ENCODE data around the gene VPS37B.

The VPS37B gene

GRCh38 chr12:122886851-122887818, 8.8 kb downstream of the VPS37B start:
- no peak for TF ChIP-seq SUZ12 (IDR thresholded peaks at IDR 0.05; ENCODE audit: extremely low read depth, insufficient read depth, insufficient read length)
- no peak for TF ChIP-seq ZNF274 (IDR thresholded peaks at IDR 0.05; ENCODE audit: low read depth, low read length)
- TF ChIP-seq YY1 (IDR thresholded peaks at IDR 0.05; ENCODE audit: insufficient read depth, insufficient read length), result no peak
- H3K36me3 ChIP-seq (ENCODE audit: insufficient read depth, insufficient read length, low read length), result no peaks in the 10 kb centered on the region
- H3K4me1 ChIP-seq (ENCODE audit: insufficient read depth, insufficient read length), result peaks cover 19% of the 10 kb centered on the region
- no peak for DNase-seq (ENCODE audit: low read depth, low spot score)
- H3K27me3 ChIP-seq (ENCODE audit: insufficient read depth, insufficient read length), result no peaks in the 10 kb centered on the region
- no peak overlapping the region for H3K4me3 ChIP-seq (ENCODE audit: insufficient read length, low read depth)
- no peaks in the 10 kb centered on the region for H3K9me3 ChIP-seq (ENCODE audit: insufficient read depth, low read length)
- H3K9ac ChIP-seq (ENCODE audit: insufficient read length, low read depth), result no peak overlapping the region

DNA sequence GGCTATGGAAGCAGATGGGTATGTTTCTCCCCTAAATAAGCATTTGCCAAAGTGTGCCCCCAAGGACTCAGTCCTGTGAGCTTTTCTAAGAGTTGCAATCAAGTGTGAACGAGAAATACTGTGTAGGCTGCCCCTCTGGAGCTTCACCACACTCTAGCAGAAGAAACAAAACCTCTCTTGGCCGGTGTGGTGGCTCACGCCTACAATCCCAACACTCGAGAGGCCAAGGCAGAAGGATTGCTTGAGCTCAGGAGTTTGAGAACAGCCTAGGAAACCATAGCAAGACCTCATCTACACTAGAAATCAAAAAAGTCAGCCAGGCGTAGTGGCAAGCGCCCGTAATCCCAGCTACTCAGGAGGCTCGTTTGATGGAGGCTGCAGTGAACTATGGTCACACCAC, 9.8 kb downstream of the VPS37B start:
- no peaks in the 10 kb centered on the region for H3K27me3 ChIP-seq (ENCODE audit: insufficient read depth, insufficient read length)
- H3K9ac ChIP-seq (ENCODE audit: insufficient read length, low read depth), result no peak overlapping the region
- TF ChIP-seq SUZ12 (IDR thresholded peaks at IDR 0.05; ENCODE audit: extremely low read depth, insufficient read depth, insufficient read length), result no peak
- no peak for TF ChIP-seq YY1 (IDR thresholded peaks at IDR 0.05; ENCODE audit: insufficient read depth, insufficient read length)
- TF ChIP-seq ZNF274 (IDR thresholded peaks at IDR 0.05; ENCODE audit: low read depth, low read length), result no peak

DNA sequence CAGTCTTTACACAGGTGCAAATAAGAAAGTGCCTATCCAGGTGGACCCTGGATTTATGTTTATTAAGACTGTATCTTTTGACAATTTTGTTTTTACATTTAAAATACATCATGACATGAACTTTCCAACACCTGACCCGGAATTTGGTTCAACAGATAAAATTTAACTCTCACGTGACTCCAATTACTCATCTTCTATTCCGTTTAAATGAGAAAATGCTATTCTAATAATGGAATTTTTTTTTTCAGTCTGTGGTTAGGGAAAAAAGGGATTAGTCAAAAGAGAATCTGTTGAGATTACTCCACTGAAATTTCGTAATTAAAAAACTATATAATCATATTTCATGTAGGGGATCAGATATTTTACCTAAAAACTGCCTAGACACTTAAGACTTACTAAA, 11.1 kb downstream of the VPS37B start:
- no peak for TF ChIP-seq YY1 (IDR thresholded peaks at IDR 0.05; ENCODE audit: insufficient read depth, insufficient read length)
- no peak for TF ChIP-seq SUZ12 (IDR thresholded peaks at IDR 0.05; ENCODE audit: extremely low read depth, insufficient read depth, insufficient read length)

More for the DNA sequence above, 9.8 kb downstream of the VPS37B start:
- Histone ChIP-seq H3K36me3 (ENCODE audit: insufficient read depth, insufficient read length, low read length) (no peaks in the 10 kb centered on the region), H3K9me3 (ENCODE audit: insufficient read depth, low read length) (no peaks in the 10 kb centered on the region), H3K4me1 (ENCODE audit: insufficient read depth, insufficient read length) (peaks cover 21% of the 10 kb centered on the region), H3K4me3 (ENCODE audit: insufficient read length, low read depth) (no peak overlapping the region)
- DNase-seq (ENCODE audit: low read depth, low spot score), result no peak

DNA sequence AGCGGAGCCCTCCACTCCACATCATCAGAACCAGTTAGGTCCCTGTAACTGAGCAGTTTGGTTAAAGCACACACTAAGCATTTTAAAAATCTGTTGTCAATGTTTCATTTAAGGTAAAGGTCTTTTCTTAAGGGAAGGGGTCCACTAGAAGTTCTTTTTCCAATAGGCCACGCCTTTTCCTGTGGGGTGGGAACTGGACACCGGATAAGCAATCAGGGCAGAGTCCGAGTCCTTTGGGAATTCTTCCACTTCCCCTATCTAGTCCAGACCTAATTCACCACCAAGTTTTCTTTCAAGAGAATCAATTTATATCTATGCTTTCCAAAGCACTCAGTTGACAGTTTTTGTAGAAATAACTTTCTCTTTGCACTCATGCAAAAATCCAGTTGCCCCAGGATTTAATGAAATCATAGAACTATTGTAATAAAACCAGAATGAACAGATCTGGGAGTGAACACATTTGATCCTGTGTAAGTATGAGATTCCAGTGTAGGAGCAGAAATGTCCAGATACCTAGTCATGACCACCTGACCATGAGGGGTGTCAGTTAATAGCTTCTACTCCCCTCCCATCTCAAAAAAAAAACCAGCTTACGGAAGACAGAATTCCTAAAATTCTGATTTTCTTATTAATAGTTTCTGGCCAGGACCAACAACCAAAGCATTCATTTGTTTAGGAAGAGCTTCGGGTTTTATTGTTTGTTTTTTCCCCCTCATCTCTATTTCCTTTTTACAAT, 11.7 kb downstream of the VPS37B start:
- TF ChIP-seq SUZ12 (IDR thresholded peaks at IDR 0.05; ENCODE audit: extremely low read depth, insufficient read depth, insufficient read length) (no peak), ZNF274 (IDR thresholded peaks at IDR 0.05; ENCODE audit: low read depth, low read length) (no peak), YY1 (IDR thresholded peaks at IDR 0.05; ENCODE audit: insufficient read depth, insufficient read length) (no peak)
- Histone ChIP-seq H3K36me3 (ENCODE audit: insufficient read depth, insufficient read length, low read length) (peaks cover 12% of the 10 kb centered on the region), H3K4me1 (ENCODE audit: insufficient read depth, insufficient read length) (peaks cover 19% of the 10 kb centered on the region), H3K27me3 (ENCODE audit: insufficient read depth, insufficient read length) (peaks cover 11% of the 10 kb centered on the region), H3K4me3 (ENCODE audit: insufficient read length, low read depth) (no peak overlapping the region), H3K9me3 (ENCODE audit: insufficient read depth, low read length) (no peaks in the 10 kb centered on the region), H3K9ac (ENCODE audit: insufficient read length, low read depth) (no peak overlapping the region)
- no peak for DNase-seq (ENCODE audit: low read depth, low spot score)

More for the DNA sequence above, 11.1 kb downstream of the VPS37B start:
- peaks cover 7% of the 10 kb centered on the region for H3K36me3 ChIP-seq (ENCODE audit: insufficient read depth, insufficient read length, low read length)
- H3K4me1 ChIP-seq (ENCODE audit: insufficient read depth, insufficient read length), result peaks cover 21% of the 10 kb centered on the region
- no peak overlapping the region for H3K9ac ChIP-seq (ENCODE audit: insufficient read length, low read depth)
- H3K27me3 ChIP-seq (ENCODE audit: insufficient read depth, insufficient read length), result peaks cover 7% of the 10 kb centered on the region
- DNase-seq (ENCODE audit: low read depth, low spot score), result no peak
- H3K9me3 ChIP-seq (ENCODE audit: insufficient read depth, low read length), result no peaks in the 10 kb centered on the region
- H3K4me3 ChIP-seq (ENCODE audit: insufficient read length, low read depth), result no peak overlapping the region

DNA sequence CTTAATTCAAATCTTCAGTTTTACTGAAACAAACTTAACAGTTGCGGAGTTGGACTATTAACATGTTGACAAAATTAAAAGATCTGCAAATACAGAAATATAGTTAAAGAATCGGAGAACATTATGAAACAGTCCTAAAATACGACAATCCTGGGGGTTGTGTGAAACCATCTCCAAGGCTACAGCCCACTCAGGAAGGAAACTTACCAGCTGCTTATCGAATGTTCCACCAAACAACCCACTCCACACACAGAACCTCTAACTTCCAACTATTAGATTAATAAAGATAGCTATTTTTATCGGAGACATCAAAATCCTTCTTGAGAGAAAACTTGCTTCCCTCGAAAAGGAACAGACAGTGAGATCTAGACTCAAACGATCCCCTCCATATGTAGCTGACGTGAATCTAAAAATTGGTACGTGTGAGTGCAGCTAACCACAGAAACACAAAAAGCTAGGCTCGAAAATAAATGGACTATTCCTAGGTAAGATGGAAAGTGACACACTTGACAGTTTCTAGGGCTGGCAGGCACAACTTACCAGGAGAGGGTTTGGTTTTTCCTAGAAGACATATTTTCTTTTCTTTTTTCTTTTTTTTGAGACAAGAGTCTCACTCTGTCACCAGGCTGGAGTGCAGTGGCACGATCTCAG, 12.9 kb downstream of the VPS37B start:
- DNase-seq (ENCODE audit: low read depth, low spot score), result no peak
- peaks cover 16% of the 10 kb centered on the region for H3K27me3 ChIP-seq (ENCODE audit: insufficient read depth, insufficient read length)
- H3K9ac ChIP-seq (ENCODE audit: insufficient read length, low read depth), result no peak overlapping the region
- no peaks in the 10 kb centered on the region for H3K9me3 ChIP-seq (ENCODE audit: insufficient read depth, low read length)
- no peak overlapping the region for H3K4me3 ChIP-seq (ENCODE audit: insufficient read length, low read depth)
- TF ChIP-seq SUZ12 (IDR thresholded peaks at IDR 0.05; ENCODE audit: extremely low read depth, insufficient read depth, insufficient read length) (no peak), ZNF274 (IDR thresholded peaks at IDR 0.05; ENCODE audit: low read depth, low read length) (no peak), YY1 (IDR thresholded peaks at IDR 0.05; ENCODE audit: insufficient read depth, insufficient read length) (no peak)
- H3K4me1 ChIP-seq (ENCODE audit: insufficient read depth, insufficient read length), result peaks cover 10% of the 10 kb centered on the region
- H3K36me3 ChIP-seq (ENCODE audit: insufficient read depth, insufficient read length, low read length), result peaks cover 17% of the 10 kb centered on the region

GRCh38 chr12:122880668-122881067, 15.3 kb downstream of the VPS37B start:
- H3K4me3 ChIP-seq (ENCODE audit: insufficient read length, low read depth), result no peak overlapping the region
- H3K36me3 ChIP-seq (ENCODE audit: insufficient read depth, insufficient read length, low read length), result peaks cover 22% of the 10 kb centered on the region
- H3K9me3 ChIP-seq (ENCODE audit: insufficient read depth, low read length), result no peaks in the 10 kb centered on the region
- H3K9ac ChIP-seq (ENCODE audit: insufficient read length, low read depth), result no peak overlapping the region
- no peak for TF ChIP-seq ZNF274 (IDR thresholded peaks at IDR 0.05; ENCODE audit: low read depth, low read length)
- TF ChIP-seq SUZ12 (IDR thresholded peaks at IDR 0.05; ENCODE audit: extremely low read depth, insufficient read depth, insufficient read length), result no peak
- no peak for TF ChIP-seq YY1 (IDR thresholded peaks at IDR 0.05; ENCODE audit: insufficient read depth, insufficient read length)
- DNase-seq (ENCODE audit: low read depth, low spot score), result no peak
- H3K27me3 ChIP-seq (ENCODE audit: insufficient read depth, insufficient read length), result peaks cover 39% of the 10 kb centered on the region
- H3K4me1 ChIP-seq (ENCODE audit: insufficient read depth, insufficient read length), result peaks cover 2% of the 10 kb centered on the region
